ENCODE measurements around the gene DIP2C.
"Not testable (repeated sequence)": the region's sequence is repeated elsewhere in the genome, so short reads cannot be mapped to it uniquely, and the experiment has no call there.

Gene DIP2C

GRCh38 chr10:639751-640672 is 49.5 kb downstream of the DIP2C start:
- DNase-seq: no peak

- DNase-seq: no peak
Measured at GRCh38 chr10:639001-639750, 50.3 kb downstream of the DIP2C start.

GRCh38 chr10:637771-638195 is 51.7 kb downstream of the DIP2C start:
- DNase-seq: no peak

GRCh38 chr10:637221-637620 is 52.2 kb downstream of the DIP2C start:
- DNase-seq: no peak

- DNase-seq: no peak
Measured at GRCh38 chr10:636769-637168, 52.7 kb downstream of the DIP2C start.

- DNase-seq: no peak
Measured at GRCh38 chr10:636016-636730, 53.3 kb downstream of the DIP2C start.

GRCh38 chr10:635088-635861 is 54.2 kb downstream of the DIP2C start:
- no peak for DNase-seq

- DNase-seq: no peak
Measured at GRCh38 chr10:634256-634655, 55.2 kb downstream of the DIP2C start.

GRCh38 chr10:633279-634245 is 55.9 kb downstream of the DIP2C start:
- no peak for DNase-seq

- DNase-seq: not testable (repeated sequence)
Measured at GRCh38 chr10:632807-633177, 56.7 kb downstream of the DIP2C start.

GRCh38 chr10:632155-632806 is 57.2 kb downstream of the DIP2C start:
- DNase-seq: not testable (repeated sequence)

- no peak for DNase-seq
Measured at GRCh38 chr10:631266-631665, 58.2 kb downstream of the DIP2C start.

- DNase-seq: no peak
Measured at GRCh38 chr10:630581-631073, 58.8 kb downstream of the DIP2C start.

- DNase-seq: no peak
Measured at GRCh38 chr10:629186-629998, 60.1 kb downstream of the DIP2C start.

GRCh38 chr10:628386-629045 is 61.0 kb downstream of the DIP2C start:
- no peak for DNase-seq

- no peak for DNase-seq
Measured at GRCh38 chr10:627032-627992, 62.2 kb downstream of the DIP2C start.

GRCh38 chr10:625751-626711 is 63.4 kb downstream of the DIP2C start:
- DNase-seq: no peak
